Chondrocyte (in vitro differentiated cells): ENCODE data around the gene ARHGAP6. TPM values are rescaled to one million over a fixed set of nuclear protein-coding genes. Genes with fewer than 3 reads are reported as not detected.

Source experiments
- DNase-seq: peaks from one replicate; pipeline ENCODE4 v3.0.0; 2021; ENCODE audit warnings: mixed read lengths, low spot score
- H3K27ac Mint-ChIP-seq: one replicate; pipeline ENCODE4 v1.8.0; 2021; ENCODE audit warnings: mild to moderate bottlenecking, moderate library complexity, mixed read lengths; ENCODE audit not compliant: unreplicated experiment
- H3K27me3 Mint-ChIP-seq: 2 replicates; pipeline ENCODE4 v1.8.0; 2021; ENCODE audit warnings: low read depth, mixed read lengths
- H3K36me3 Mint-ChIP-seq: 2 replicates; pipeline ENCODE4 v1.8.0; 2021; ENCODE audit warnings: low read depth, mixed read lengths
- H3K4me1 Mint-ChIP-seq: 2 replicates; pipeline ENCODE4 v1.8.0; 2021; ENCODE audit warnings: low read depth, mild to moderate bottlenecking, mixed read lengths
- H3K4me3 Mint-ChIP-seq: one replicate; pipeline ENCODE4 v1.8.0; 2021; ENCODE audit warnings: mild to moderate bottlenecking, moderate library complexity, mixed read lengths; ENCODE audit not compliant: unreplicated experiment
- H3K9me3 Mint-ChIP-seq: 2 replicates; pipeline ENCODE4 v1.8.0; 2021; ENCODE audit warnings: low read depth, mixed read lengths
- CTCF ChIP-seq: fragments of 200-600 bp; sonication (generic); IDR thresholded peaks from 2 replicates; pipeline ENCODE4 v1.5.0; 2021; ENCODE audit warnings: antibody characterized with exemption, mild to moderate bottlenecking, moderate library complexity
- microRNA-seq: library from miRNA; unstranded; fragments of <30 nt; microRNA quantifications from one replicate; pipeline ENCODE4 v1.2.0, GENCODE V29; 2020; ENCODE audit warnings: borderline number of aligned reads
- total RNA-seq: library from RNA; stranded (reverse); gene quantifications from 3 replicates; pipeline ENCODE4 v1.2.1, GENCODE V29; 2021

Gene ARHGAP6
- total RNA-seq, 1 donor from 2014 or later = 1.5 TPM

GRCh38 chrX:11089802-11090201 lies 575.9 kb downstream of the ARHGAP6 start:
- H3K9me3 Mint-ChIP-seq = peaks cover 36% of the 10 kb centered on the region
- no peak for DNase-seq
- peaks cover 2% of the 10 kb centered on the region for H3K36me3 Mint-ChIP-seq

More at GRCh38 chrX:11089802-11090201, 575.9 kb downstream of the ARHGAP6 start:
- no peak for TF ChIP-seq CTCF
- H3K4me1 Mint-ChIP-seq = no peaks in the 10 kb centered on the region
- no peak overlapping the region for H3K27ac Mint-ChIP-seq
- H3K4me3 Mint-ChIP-seq = no peak overlapping the region
- H3K27me3 Mint-ChIP-seq = no peaks in the 10 kb centered on the region

Small RNA genes lying within 50 kb of the gene (microRNA-seq; reads per million reads assigned to microRNA genes)
- not detected for gene MIR548AX

Other genes starting within 250 kb of the ARHGAP6 start
- 22.0 to 25.2 TPM (median 24.2 TPM) in 3 replicates for gene MSL3, start 92.3 kb upstream of the ARHGAP6 start, total RNA-seq